K562 (cell line): ENCODE measurements around the gene RESF1. TPM values are rescaled to one million over a fixed set of nuclear protein-coding genes. Genes with fewer than 3 reads are reported as not detected.

Experiments
- ATAC-seq: fragments of 200-7000 bp; cut with Tn5 transposase; 3 replicates; pipeline ENCODE4 v1.9.1; 2020; ENCODE audit warnings: moderate library complexity
- BruUV-seq: library from RNA; stranded (reverse); fragments of 400-500 nt; replicated peaks from 2 replicates; lab custom pipeline; 2021; lab: Mats Ljungman, UMichigan
- CTCF ChIA-PET: fragments of 300-600 bp; formaldehyde crosslinking; extraction: SDS; loops from one replicate; lab custom pipeline; 2021; ENCODE audit warnings: low intra/inter-chr PET ratio; lab: Yijun Ruan, JAX
- POLR2A ChIA-PET: fragments of 300-600, 350-650 bp; sonication (Branson Sonifier 250); formaldehyde crosslinking; extraction: SDS; loops from one replicate; lab custom pipeline; 2021; ENCODE audit warnings: antibody characterized with exemption, inconsistent platforms; lab: Yijun Ruan, JAX
- DNase-seq, 4 experiments: peaks; one replicate each; pipeline versions ENCODE4 v3.0.0 to v3.0.0-alpha.2; 2011 to 2018; ENCODE audit warnings: low spot score in 3 of 4, mixed read lengths in 3 of 4; ENCODE audit errors: extremely low read depth in 1 of 4
- FAIRE-seq: peaks from 2 replicates; lab custom pipeline; 2011; peaks lifted over from hg19 to GRCh38; lab: Jason Lieb, UNC
- H2AFZ ChIP-seq: 2 replicates; pipeline ENCODE4 v1.6.0; 2011; ENCODE audit warnings: low read depth, low read length, control low read depth, inconsistent platforms
- H3K27ac ChIP-seq: fragments of 200-600 bp; 3 replicates; pipeline ENCODE4 v1.8.0; 2011; ENCODE audit warnings: low read depth, mild to moderate bottlenecking, control low read depth, inconsistent platforms, low read length, moderate library complexity, mixed read lengths; ENCODE audit errors: extremely low read depth
- H3K27me3 ChIP-seq, 2 experiments: fragments of 300-600 bp in 1 of 2; 2 replicates in 1 of 2; 3 replicates in 1 of 2; pipeline versions ENCODE4 v1.6.0 to v1.8.0; 2011; ENCODE audit warnings: inconsistent platforms in 2 of 2, low read length in 2 of 2, mild to moderate bottlenecking in 1 of 2, mixed read lengths in 1 of 2, moderate library complexity in 1 of 2; ENCODE audit not compliant: control insufficient read depth in 2 of 2, insufficient read depth in 2 of 2
- H3K36me3 ChIP-seq: fragments of 300-600 bp; 3 replicates; pipeline ENCODE4 v1.8.0; 2011; ENCODE audit warnings: mild to moderate bottlenecking, low read length, inconsistent platforms; ENCODE audit not compliant: control insufficient read depth, insufficient read depth
- H3K4me1 ChIP-seq, 2 experiments: fragments of 200-600 bp in 1 of 2; replicated peaks in 1 of 2; 2 replicates in 1 of 2; 3 replicates in 1 of 2; pipeline versions ENCODE4 v1.5.1 to v1.8.0; 2011; ENCODE audit warnings: inconsistent platforms in 2 of 2, low read length in 2 of 2, mild to moderate bottlenecking in 1 of 2, mixed read lengths in 1 of 2, moderate library complexity in 1 of 2; ENCODE audit not compliant: control insufficient read depth in 2 of 2, insufficient read depth in 2 of 2
- H3K4me2 ChIP-seq: 2 replicates; pipeline ENCODE4 v1.6.1; 2011; ENCODE audit warnings: low read length, control low read depth, inconsistent platforms, mixed read lengths; ENCODE audit not compliant: insufficient read depth
- H3K4me3 ChIP-seq: fragments of 200-600 bp; sonication (generic), shearing (Covaris generic); 2 replicates; pipeline ENCODE4 v1.5.1; 2016; ENCODE audit warnings: control low read depth, inconsistent platforms
- H3K79me2 ChIP-seq: fragments of 200-600 bp; 3 replicates; pipeline ENCODE4 v1.8.0; 2011; ENCODE audit warnings: low read length, inconsistent platforms; ENCODE audit not compliant: control insufficient read depth, insufficient read depth
- H3K9ac ChIP-seq, 2 experiments: 2 replicates each; pipeline versions ENCODE4 v1.6.0 to v1.6.1; 2011; ENCODE audit warnings: low read depth in 2 of 2, low read length in 2 of 2, control low read depth in 1 of 2, inconsistent platforms in 1 of 2, mild to moderate bottlenecking in 1 of 2, mixed read lengths in 1 of 2; ENCODE audit not compliant: insufficient read depth in 1 of 2
- H3K9me1 ChIP-seq: one replicate; pipeline ENCODE4 v1.6.0; 2011; ENCODE audit warnings: inconsistent platforms, mild to moderate bottlenecking, low read length, moderate library complexity; ENCODE audit not compliant: control insufficient read depth, insufficient read depth
- H3K9me3 ChIP-seq: replicated peaks from 2 replicates; pipeline ENCODE4 v1.5.1; 2011; ENCODE audit warnings: low read depth, low read length, inconsistent platforms; ENCODE audit not compliant: control insufficient read depth, insufficient read depth
- H4K20me1 ChIP-seq: replicated peaks from 2 replicates; pipeline ENCODE4 v1.6.1; 2011; ENCODE audit warnings: low read length, inconsistent platforms, mixed read lengths; ENCODE audit not compliant: control insufficient read depth, insufficient read depth
- LARP7 ChIP-seq: fragments of 450-650 bp; IDR thresholded peaks from 2 replicates; pipeline ENCODE4 v1.6.1; 2016
- MYNN ChIP-seq, 2 experiments: sonication (generic); formaldehyde crosslinking in 1 of 2; IDR thresholded peaks; 2 replicates each; pipeline versions ENCODE4 v1.5.0 to v1.6.1; 2016 to 2020; ENCODE audit warnings: antibody characterized with exemption in 1 of 2, missing genetic modification reagents in 1 of 2
- PHF21A ChIP-seq: fragments of 450-650 bp; IDR thresholded peaks from 2 replicates; pipeline ENCODE4 v1.6.1; 2017; ENCODE audit warnings: low read depth, borderline replicate concordance
- SRSF1 ChIP-seq: fragments of 200-400 bp; formaldehyde crosslinking; IDR thresholded peaks from 2 replicates; pipeline ENCODE4 v1.6.1; 2017; ENCODE audit warnings: mild to moderate bottlenecking, low read depth, low read length, moderate library complexity
- WGBS: fragments of 100-300 bp; shearing (Covaris generic); methylation state at CpG from one replicate; pipeline ENCODE4 v1.1.6; 2016; ENCODE audit warnings: low coverage, mixed read lengths; ENCODE audit not compliant: insufficient coverage; ENCODE audit errors: missing lambda C conversion rate; 5-methylcytosine and 5-hydroxymethylcytosine counted together
- in situ Hi-C: fragments of 300-500 bp; cut with MboI; formaldehyde crosslinking; loops from 4 replicates; pipeline ENCODE4 v1.15.0; 2018; ENCODE audit warnings: inconsistent platforms, mixed read lengths
- intact Hi-C: fragments of 100-400 bp; cut with micrococcal nuclease; formaldehyde crosslinking; loops from 2 replicates; pipeline ENCODE4 v1.14.2; 2022
- polyA plus RNA-seq, 8 experiments: library from polyadenylated mRNA; depleted of rRNA in 4 of 8; stranded (reverse) in 5 of 8; unstranded in 3 of 8; fragments of >200 nt; fragmentation: Nextera tagmentation in 2 of 8; fragmentation: Illumina TruSeq in 1 of 8; extraction: Ambion mirVana in 2 of 8; extraction: Trizol in 1 of 8; gene quantifications; 2 replicates each; pipeline versions ENCODE4 v1.2.1 to v1.2.3, GENCODE V29; 2011 to 2014; ENCODE audit warnings: inconsistent platforms in 1 of 8, missing spikeins in 1 of 8
- total RNA-seq, 7 experiments: library from RNA; depleted of rRNA in 6 of 7; stranded (reverse); fragments of >200 nt in 6 of 7; fragmentation: Illumina TruSeq in 2 of 7; extraction: Trizol in 2 of 7; gene quantifications; 2 replicates each; pipeline versions ENCODE4 v1.2.1 to v1.2.3, GENCODE V29; 2011 to 2021; ENCODE audit warnings: low replicate concordance in 1 of 7
- TF ChIP-seq, protein P1 (sequence below): sonication (generic); formaldehyde crosslinking; IDR thresholded peaks from 2 replicates; pipeline ENCODE4 v1.8.0; 2023; ENCODE audit warnings: missing genetic modification reagents, mild to moderate bottlenecking, borderline replicate concordance
- TF ChIP-seq, protein P2 (sequence below): fragments of 250-450 bp; sonication (Bioruptor Pico); IDR thresholded peaks from 2 replicates; pipeline ENCODE4 v1.4.0; 2020; ENCODE audit warnings: mild to moderate bottlenecking
- TF ChIP-seq, protein P3 (sequence below): IDR thresholded peaks from 2 replicates; pipeline ENCODE4 v1.6.1; 2011; ENCODE audit not compliant: insufficient read length; ENCODE audit errors: extremely low read depth

RESF1 gene
- total and polyA plus RNA-seq, 9 of the 15 experiments (the other 6 are each of a cell fraction or from before 2014, with no cell fraction given): 21.5 to 121 (median 53.6) TPM

DNA sequence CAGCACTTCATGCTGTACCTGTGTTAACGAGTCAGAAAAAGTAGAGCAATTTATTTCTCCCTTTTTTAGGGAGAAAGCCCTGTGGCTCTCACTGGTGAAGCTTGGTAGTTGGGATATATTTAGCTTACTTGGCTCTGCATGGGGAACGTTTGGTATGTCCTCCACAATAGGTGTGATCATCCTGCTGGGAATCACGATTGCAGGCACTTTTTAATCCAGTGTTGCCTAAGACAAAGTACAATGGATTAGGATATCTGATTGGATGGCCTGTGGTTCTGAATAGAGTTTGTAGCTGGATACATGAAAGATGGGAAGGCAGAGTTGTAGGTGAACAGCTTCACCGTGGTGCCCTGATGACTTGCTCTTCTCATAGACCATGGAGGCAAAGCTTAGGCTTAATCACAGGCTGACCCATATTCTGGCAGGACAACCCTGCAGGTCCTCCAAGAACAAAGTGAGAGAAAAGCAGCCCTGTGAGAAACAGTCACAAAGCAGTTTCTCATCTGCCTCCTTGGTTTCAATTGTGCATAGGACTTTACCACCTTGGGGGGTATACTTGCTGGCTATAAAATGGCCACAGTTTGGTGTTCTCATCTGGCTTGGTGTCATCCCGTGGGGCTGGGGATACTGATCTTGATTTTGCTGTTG lies 7.5 kb downstream of the RESF1 start (continued):
- TF ChIP-seq, protein P1, sequence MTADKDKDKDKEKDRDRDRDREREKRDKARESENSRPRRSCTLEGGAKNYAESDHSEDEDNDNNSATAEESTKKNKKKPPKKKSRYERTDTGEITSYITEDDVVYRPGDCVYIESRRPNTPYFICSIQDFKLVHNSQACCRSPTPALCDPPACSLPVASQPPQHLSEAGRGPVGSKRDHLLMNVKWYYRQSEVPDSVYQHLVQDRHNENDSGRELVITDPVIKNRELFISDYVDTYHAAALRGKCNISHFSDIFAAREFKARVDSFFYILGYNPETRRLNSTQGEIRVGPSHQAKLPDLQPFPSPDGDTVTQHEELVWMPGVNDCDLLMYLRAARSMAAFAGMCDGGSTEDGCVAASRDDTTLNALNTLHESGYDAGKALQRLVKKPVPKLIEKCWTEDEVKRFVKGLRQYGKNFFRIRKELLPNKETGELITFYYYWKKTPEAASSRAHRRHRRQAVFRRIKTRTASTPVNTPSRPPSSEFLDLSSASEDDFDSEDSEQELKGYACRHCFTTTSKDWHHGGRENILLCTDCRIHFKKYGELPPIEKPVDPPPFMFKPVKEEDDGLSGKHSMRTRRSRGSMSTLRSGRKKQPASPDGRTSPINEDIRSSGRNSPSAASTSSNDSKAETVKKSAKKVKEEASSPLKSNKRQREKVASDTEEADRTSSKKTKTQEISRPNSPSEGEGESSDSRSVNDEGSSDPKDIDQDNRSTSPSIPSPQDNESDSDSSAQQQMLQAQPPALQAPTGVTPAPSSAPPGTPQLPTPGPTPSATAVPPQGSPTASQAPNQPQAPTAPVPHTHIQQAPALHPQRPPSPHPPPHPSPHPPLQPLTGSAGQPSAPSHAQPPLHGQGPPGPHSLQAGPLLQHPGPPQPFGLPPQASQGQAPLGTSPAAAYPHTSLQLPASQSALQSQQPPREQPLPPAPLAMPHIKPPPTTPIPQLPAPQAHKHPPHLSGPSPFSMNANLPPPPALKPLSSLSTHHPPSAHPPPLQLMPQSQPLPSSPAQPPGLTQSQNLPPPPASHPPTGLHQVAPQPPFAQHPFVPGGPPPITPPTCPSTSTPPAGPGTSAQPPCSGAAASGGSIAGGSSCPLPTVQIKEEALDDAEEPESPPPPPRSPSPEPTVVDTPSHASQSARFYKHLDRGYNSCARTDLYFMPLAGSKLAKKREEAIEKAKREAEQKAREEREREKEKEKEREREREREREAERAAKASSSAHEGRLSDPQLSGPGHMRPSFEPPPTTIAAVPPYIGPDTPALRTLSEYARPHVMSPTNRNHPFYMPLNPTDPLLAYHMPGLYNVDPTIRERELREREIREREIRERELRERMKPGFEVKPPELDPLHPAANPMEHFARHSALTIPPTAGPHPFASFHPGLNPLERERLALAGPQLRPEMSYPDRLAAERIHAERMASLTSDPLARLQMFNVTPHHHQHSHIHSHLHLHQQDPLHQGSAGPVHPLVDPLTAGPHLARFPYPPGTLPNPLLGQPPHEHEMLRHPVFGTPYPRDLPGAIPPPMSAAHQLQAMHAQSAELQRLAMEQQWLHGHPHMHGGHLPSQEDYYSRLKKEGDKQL: no peak
- no peak for TF ChIP-seq LARP7
- TF ChIP-seq, all 486 proteins: peak for 0

DNA sequence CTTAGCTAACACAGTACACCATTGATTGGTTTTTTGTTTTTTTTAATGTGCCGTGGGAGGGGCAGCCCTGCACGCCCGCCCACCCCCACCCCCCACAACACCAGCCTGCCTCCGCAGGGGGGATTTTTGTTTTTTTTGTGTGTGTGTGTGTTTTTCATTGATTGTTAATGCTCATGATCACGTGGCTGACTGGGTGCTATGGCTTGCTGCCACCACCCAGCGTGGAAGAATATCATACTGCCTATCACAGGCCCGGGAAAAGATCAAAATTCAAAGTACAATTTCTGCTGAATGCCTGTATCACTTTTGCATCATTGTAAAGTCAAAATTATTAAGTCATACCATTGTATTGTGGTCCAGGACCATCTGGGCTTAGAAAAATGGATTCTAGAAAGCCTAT lies 8.3 kb downstream of the RESF1 start:
- H3K27me3 ChIP-seq: no peaks in the 10 kb centered on the region
- no peak overlapping the region for H3K4me3 ChIP-seq
- WGBS: 88% methylated on average over 7 of the region's 7 CpGs
- BruUV-seq: no TSS peak
- ATAC-seq: no peak
- no peak overlapping the region for H3K9ac ChIP-seq
- TF ChIP-seq, protein P2, sequence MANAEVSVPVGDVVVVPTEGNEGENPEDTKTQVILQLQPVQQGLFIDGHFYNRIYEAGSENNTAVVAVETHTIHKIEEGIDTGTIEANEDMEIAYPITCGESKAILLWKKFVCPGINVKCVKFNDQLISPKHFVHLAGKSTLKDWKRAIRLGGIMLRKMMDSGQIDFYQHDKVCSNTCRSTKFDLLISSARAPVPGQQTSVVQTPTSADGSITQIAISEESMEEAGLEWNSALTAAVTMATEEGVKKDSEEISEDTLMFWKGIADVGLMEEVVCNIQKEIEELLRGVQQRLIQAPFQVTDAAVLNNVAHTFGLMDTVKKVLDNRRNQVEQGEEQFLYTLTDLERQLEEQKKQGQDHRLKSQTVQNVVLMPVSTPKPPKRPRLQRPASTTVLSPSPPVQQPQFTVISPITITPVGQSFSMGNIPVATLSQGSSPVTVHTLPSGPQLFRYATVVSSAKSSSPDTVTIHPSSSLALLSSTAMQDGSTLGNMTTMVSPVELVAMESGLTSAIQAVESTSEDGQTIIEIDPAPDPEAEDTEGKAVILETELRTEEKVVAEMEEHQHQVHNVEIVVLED: no peak
- TF ChIP-seq PHF21A (no peak), MYNN (IDR thresholded peaks at IDR 0.05) (no peak), MYNN (CRISPR knock-in tag; IDR thresholded peaks at IDR 0.05) (no peak), SRSF1 (no peak)
- TF ChIP-seq, protein P3, sequence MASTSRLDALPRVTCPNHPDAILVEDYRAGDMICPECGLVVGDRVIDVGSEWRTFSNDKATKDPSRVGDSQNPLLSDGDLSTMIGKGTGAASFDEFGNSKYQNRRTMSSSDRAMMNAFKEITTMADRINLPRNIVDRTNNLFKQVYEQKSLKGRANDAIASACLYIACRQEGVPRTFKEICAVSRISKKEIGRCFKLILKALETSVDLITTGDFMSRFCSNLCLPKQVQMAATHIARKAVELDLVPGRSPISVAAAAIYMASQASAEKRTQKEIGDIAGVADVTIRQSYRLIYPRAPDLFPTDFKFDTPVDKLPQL: no peak
- TF ChIP-seq, all 486 proteins: peak for 0
- Histone ChIP-seq H3K27ac (no peak overlapping the region), H3K4me1 (peaks cover 0 to 7% of the 10 kb centered on the region in 2 experiments; a peak in 3 of 5 replicates), H3K36me3 (peaks cover 90% of the 10 kb centered on the region), H3K4me2 (no peak overlapping the region), H4K20me1 (no peaks in the 10 kb centered on the region), H2AFZ (no peak overlapping the region), H3K9me1 (no peaks in the 10 kb centered on the region), H3K9me3 (peaks cover 25% of the 10 kb centered on the region), H3K79me2 (peaks cover 91% of the 10 kb centered on the region)
- FAIRE-seq (no peak), DNase-seq (peak in 2 of 4 experiments; percentile 21 to 23)
- ChIA-PET POLR2A (no interaction called here), CTCF (no interaction called here)
- intact Hi-C loops: loop anchor here (10.0 kb wide), 1 partner anchor 313 kb away; the partner anchor contains the start of gene ETFBKMT
- in situ Hi-C loops: no loop called here
